HEK293 (cell line): Measurements from ENCODE around the gene FADS3.

ENCODE experiments used
- CTCF ChIA-PET: fragments of 350-600 bp; formaldehyde crosslinking; extraction: SDS; loops from one replicate; lab custom pipeline; 2021; ENCODE audit warnings: antibody characterized with exemption; lab: Yijun Ruan, JAX
- POLR2A ChIA-PET: fragments of 300-600 bp; formaldehyde crosslinking; extraction: SDS; loops from one replicate; lab custom pipeline; 2020; ENCODE audit warnings: antibody characterized with exemption, inconsistent platforms; lab: Yijun Ruan, JAX
- H3K27ac ChIP-seq: fragments of 200-500 bp; sonication (Bioruptor generic); 2 replicates; pipeline ENCODE4 v1.5.1; 2014; ENCODE audit warnings: low read depth, low read length, control low read depth, inconsistent platforms; ENCODE audit errors: extremely low read depth
- H3K36me3 ChIP-seq, 2 experiments: fragments of 200-500 bp in 1 of 2; sonication (Bioruptor generic) in 1 of 2; 1 replicate in 1 of 2; 2 replicates in 1 of 2; pipeline ENCODE4 v1.5.1; 2014 to 2017; ENCODE audit warnings: inconsistent platforms in 2 of 2, low read length in 2 of 2; ENCODE audit not compliant: control insufficient read depth in 2 of 2, insufficient read depth in 1 of 2
- H3K4me1 ChIP-seq: fragments of 200-500 bp; sonication (Bioruptor generic); 2 replicates; pipeline ENCODE4 v1.5.1; 2014; ENCODE audit warnings: mild to moderate bottlenecking, low read length, inconsistent platforms; ENCODE audit not compliant: control insufficient read depth, insufficient read depth
- H3K4me3 ChIP-seq: 2 replicates; pipeline ENCODE4 v1.5.1; 2011; ENCODE audit warnings: low read depth, mild to moderate bottlenecking, control low read depth, low read length, moderate library complexity
- H3K9me3 ChIP-seq: fragments of 200-500 bp; sonication (Bioruptor generic); 2 replicates; pipeline ENCODE4 v1.5.1; 2014; ENCODE audit warnings: low read depth, low read length, inconsistent platforms; ENCODE audit not compliant: control insufficient read depth, insufficient read depth
- BCL11A ChIP-seq: fragments of 450-650 bp; formaldehyde crosslinking; IDR thresholded peaks from 2 replicates; pipeline ENCODE4 v1.5.1; 2016; ENCODE audit warnings: low read depth, missing biosample characterization, missing genetic modification characterization
- EGR2 ChIP-seq: fragments of 450-650 bp; formaldehyde crosslinking; IDR thresholded peaks from 2 replicates; pipeline ENCODE4 v1.5.1; 2016; ENCODE audit warnings: low read depth, missing biosample characterization, missing genetic modification characterization
- GLI2 ChIP-seq: fragments of 450-650 bp; formaldehyde crosslinking; IDR thresholded peaks from 2 replicates; pipeline ENCODE4; 2017; ENCODE audit warnings: missing biosample characterization, missing genetic modification characterization, low read depth, borderline replicate concordance
- GLIS1 ChIP-seq: fragments of 450-650 bp; formaldehyde crosslinking; IDR thresholded peaks from 2 replicates; pipeline ENCODE4 v1.5.1; 2016; ENCODE audit warnings: missing biosample characterization, missing genetic modification characterization
- GLIS2 ChIP-seq: fragments of 450-650 bp; formaldehyde crosslinking; IDR thresholded peaks from 2 replicates; pipeline ENCODE4 v1.5.1; 2016; ENCODE audit warnings: missing biosample characterization, missing genetic modification characterization
- HOXC10 ChIP-seq: sonication (generic); formaldehyde crosslinking; IDR thresholded peaks from 2 replicates; pipeline ENCODE4 v1.8.1; 2023; ENCODE audit warnings: mild to moderate bottlenecking, missing genetic modification reagents
- HOXD13 ChIP-seq: sonication (generic); formaldehyde crosslinking; IDR thresholded peaks from 2 replicates; pipeline ENCODE4 v1.8.0; 2022; ENCODE audit warnings: missing genetic modification reagents, borderline replicate concordance
- IKZF3 ChIP-seq: fragments of 450-650 bp; IDR thresholded peaks from 2 replicates; pipeline ENCODE4 v1.5.0; 2018; ENCODE audit warnings: missing biosample characterization, mild to moderate bottlenecking, missing genetic modification characterization, moderate library complexity
- KLF16 ChIP-seq: fragments of 450-650 bp; formaldehyde crosslinking; IDR thresholded peaks from 2 replicates; pipeline ENCODE4 v1.5.1; 2017; ENCODE audit warnings: missing biosample characterization, missing genetic modification characterization
- KLF8 ChIP-seq: fragments of 450-650 bp; formaldehyde crosslinking; IDR thresholded peaks from 2 replicates; pipeline ENCODE4 v1.5.1; 2016; ENCODE audit warnings: missing biosample characterization, missing genetic modification characterization
- KLF9 ChIP-seq: fragments of 450-650 bp; formaldehyde crosslinking; IDR thresholded peaks from 2 replicates; pipeline ENCODE4 v1.5.1; 2016; ENCODE audit warnings: missing biosample characterization, missing genetic modification characterization, low read depth
- SCRT1 ChIP-seq: fragments of 450-650 bp; formaldehyde crosslinking; IDR thresholded peaks from 2 replicates; pipeline ENCODE4 v1.5.1; 2016; ENCODE audit warnings: missing biosample characterization, missing genetic modification characterization, borderline replicate concordance
- SCRT2 ChIP-seq: fragments of 450-650 bp; formaldehyde crosslinking; IDR thresholded peaks from 2 replicates; pipeline ENCODE4 v1.5.1; 2016; ENCODE audit warnings: missing biosample characterization, missing genetic modification characterization
- SP3 ChIP-seq: fragments of 450-650 bp; formaldehyde crosslinking; IDR thresholded peaks from 2 replicates; pipeline ENCODE4 v1.5.1; 2016; ENCODE audit warnings: missing biosample characterization, missing genetic modification characterization
- SP7 ChIP-seq: fragments of 450-650 bp; formaldehyde crosslinking; IDR thresholded peaks from 2 replicates; pipeline ENCODE4 v1.5.1; 2016; ENCODE audit warnings: missing biosample characterization, missing genetic modification characterization
- YY1 ChIP-seq: fragments of 450-650 bp; formaldehyde crosslinking; IDR thresholded peaks from 2 replicates; pipeline ENCODE4 v1.5.1; 2018; ENCODE audit warnings: missing biosample characterization, missing genetic modification characterization
- ZEB2 ChIP-seq: fragments of 450-650 bp; formaldehyde crosslinking; IDR thresholded peaks from 2 replicates; pipeline ENCODE4 v1.5.1; 2016; ENCODE audit warnings: missing biosample characterization, missing genetic modification characterization
- ZFP37 ChIP-seq: fragments of 450-650 bp; formaldehyde crosslinking; IDR thresholded peaks from 2 replicates; pipeline ENCODE4 v1.5.1; 2016; ENCODE audit warnings: missing biosample characterization, missing genetic modification characterization
- ZIC2 ChIP-seq: fragments of 450-650 bp; formaldehyde crosslinking; IDR thresholded peaks from 2 replicates; pipeline ENCODE4 v1.5.1; 2016; ENCODE audit warnings: missing biosample characterization, missing genetic modification characterization
- ZNF16 ChIP-seq: fragments of 450-650 bp; formaldehyde crosslinking; IDR thresholded peaks from 2 replicates; pipeline ENCODE4 v1.5.1; 2016; ENCODE audit warnings: low read depth, missing biosample characterization, missing genetic modification characterization
- ZNF169 ChIP-seq: fragments of 450-650 bp; formaldehyde crosslinking; IDR thresholded peaks from 2 replicates; pipeline ENCODE4 v1.5.1; 2016; ENCODE audit warnings: missing biosample characterization, missing genetic modification characterization
- ZNF223 ChIP-seq: fragments of 450-650 bp; formaldehyde crosslinking; IDR thresholded peaks from 2 replicates; pipeline ENCODE4 v1.5.1; 2016; ENCODE audit warnings: missing biosample characterization, missing genetic modification characterization
- ZNF24 ChIP-seq: fragments of 450-650 bp; formaldehyde crosslinking; IDR thresholded peaks from 2 replicates; pipeline ENCODE4 v1.5.1; 2016; ENCODE audit warnings: missing biosample characterization, missing genetic modification characterization
- ZNF280D ChIP-seq: fragments of 450-650 bp; formaldehyde crosslinking; IDR thresholded peaks from 2 replicates; pipeline ENCODE4 v1.5.1; 2016; ENCODE audit warnings: missing biosample characterization, missing genetic modification characterization
- ZNF302 ChIP-seq: fragments of 450-650 bp; formaldehyde crosslinking; IDR thresholded peaks from 2 replicates; pipeline ENCODE4 v1.5.1; 2016; ENCODE audit warnings: missing biosample characterization, missing genetic modification characterization, low read depth
- ZNF335 ChIP-seq: fragments of 450-650 bp; formaldehyde crosslinking; conservative IDR thresholded peaks from 2 replicates; pipeline ENCODE4 v1.5.1; 2016; ENCODE audit warnings: missing biosample characterization, missing genetic modification characterization
- ZNF350 ChIP-seq: fragments of 450-650 bp; formaldehyde crosslinking; IDR thresholded peaks from 2 replicates; pipeline ENCODE4 v1.5.0; 2017; ENCODE audit warnings: missing biosample characterization, mild to moderate bottlenecking, missing genetic modification characterization
- ZNF423 ChIP-seq: fragments of 450-650 bp; formaldehyde crosslinking; IDR thresholded peaks from 2 replicates; pipeline ENCODE4 v1.5.1; 2016; ENCODE audit warnings: missing biosample characterization, missing genetic modification characterization
- ZNF426 ChIP-seq: fragments of 450-650 bp; formaldehyde crosslinking; IDR thresholded peaks from 2 replicates; pipeline ENCODE4 v1.5.1; 2017; ENCODE audit warnings: missing biosample characterization, missing genetic modification characterization, mild to moderate bottlenecking, inconsistent platforms, moderate library complexity
- ZNF514 ChIP-seq: fragments of 450-650 bp; formaldehyde crosslinking; IDR thresholded peaks from 2 replicates; pipeline ENCODE4 v1.5.1; 2016; ENCODE audit warnings: missing biosample characterization, missing genetic modification characterization
- ZNF530 ChIP-seq: fragments of 450-650 bp; formaldehyde crosslinking; IDR thresholded peaks from 2 replicates; pipeline ENCODE4 v1.5.1; 2016; ENCODE audit warnings: low read depth, missing biosample characterization, missing genetic modification characterization
- ZNF76 ChIP-seq: fragments of 450-650 bp; formaldehyde crosslinking; IDR thresholded peaks from 2 replicates; pipeline ENCODE4; 2016; ENCODE audit warnings: low read depth, missing biosample characterization, missing genetic modification characterization, borderline replicate concordance
- TF ChIP-seq, protein P1 (sequence below): fragments of 450-650 bp; formaldehyde crosslinking; IDR thresholded peaks from 2 replicates; pipeline ENCODE4 v1.5.1; 2016; ENCODE audit warnings: missing biosample characterization, missing genetic modification characterization
- TF ChIP-seq, protein P2 (sequence below): fragments of 450-650 bp; formaldehyde crosslinking; IDR thresholded peaks from 2 replicates; pipeline ENCODE4 v1.5.1; 2016; ENCODE audit warnings: missing biosample characterization, missing genetic modification characterization

The FADS3 gene

DNA sequence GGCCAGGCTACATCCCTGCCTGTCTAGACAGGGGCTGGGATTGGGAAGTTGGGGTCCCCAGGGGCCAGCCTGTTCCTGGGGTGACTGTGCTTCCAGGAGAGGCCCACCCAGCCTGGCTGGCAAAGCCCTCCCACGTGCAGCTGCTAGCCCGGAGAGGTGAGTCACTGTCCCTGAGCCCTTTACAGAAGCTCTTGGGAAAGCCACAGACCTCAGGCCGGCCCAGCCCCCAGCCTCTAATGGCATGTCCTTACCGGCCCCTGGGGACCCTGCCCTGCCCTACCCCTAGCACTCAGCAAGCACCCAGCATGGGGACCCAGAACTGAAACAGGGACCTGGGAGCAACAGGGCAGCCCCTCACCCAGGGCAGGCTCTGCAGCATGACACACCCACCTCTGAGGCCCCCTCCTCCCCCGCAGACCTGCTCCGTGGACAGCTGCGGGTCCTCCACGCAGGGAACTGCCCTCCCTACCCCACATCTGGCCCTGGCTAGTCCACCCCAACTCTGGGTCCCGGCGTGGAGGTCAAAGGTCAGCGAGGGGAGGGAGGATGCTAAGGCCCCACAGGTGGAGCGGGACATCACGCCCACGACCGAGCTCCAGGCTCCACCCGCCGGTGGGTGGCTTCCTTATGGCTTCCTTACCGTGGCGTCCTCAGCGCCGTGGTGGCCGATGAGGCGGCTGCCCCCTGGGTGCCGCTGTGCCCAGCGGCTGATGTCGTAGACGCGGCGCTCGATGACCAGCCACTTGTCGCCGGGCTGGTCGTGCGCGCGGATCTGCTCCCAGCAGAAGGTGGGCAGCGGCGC, 615 bp downstream of the FADS3 start:
- POLR2A ChIA-PET: interaction anchor here (0.6 to 1.1 kb wide), 2 partner anchors 77 to 78 kb away, joined by 3 to 5 read pairs; no protein-coding TSS in a partner anchor
- TF ChIP-seq YY1 (tag by site-specific recombination): no peak
- no peak for TF ChIP-seq ZFP37 (tag by site-specific recombination)
- peak; percentile 23; the same call in 1 of the 2 replicates for TF ChIP-seq ZEB2 (tag by site-specific recombination)
- no peak for TF ChIP-seq ZNF350
- TF ChIP-seq, protein P1, sequence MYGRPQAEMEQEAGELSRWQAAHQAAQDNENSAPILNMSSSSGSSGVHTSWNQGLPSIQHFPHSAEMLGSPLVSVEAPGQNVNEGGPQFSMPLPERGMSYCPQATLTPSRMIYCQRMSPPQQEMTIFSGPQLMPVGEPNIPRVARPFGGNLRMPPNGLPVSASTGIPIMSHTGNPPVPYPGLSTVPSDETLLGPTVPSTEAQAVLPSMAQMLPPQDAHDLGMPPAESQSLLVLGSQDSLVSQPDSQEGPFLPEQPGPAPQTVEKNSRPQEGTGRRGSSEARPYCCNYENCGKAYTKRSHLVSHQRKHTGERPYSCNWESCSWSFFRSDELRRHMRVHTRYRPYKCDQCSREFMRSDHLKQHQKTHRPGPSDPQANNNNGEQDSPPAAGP: 0 out of 2 replicates have a peak, but pooled peaks have one; percentile 13
- TF ChIP-seq ZNF76 (tag by site-specific recombination): 0 out of 2 replicates have a peak, but pooled peaks have one; percentile 12
- TF ChIP-seq GLI2 (tag by site-specific recombination): no peak
- no peak for TF ChIP-seq ZNF530 (tag by site-specific recombination)
- TF ChIP-seq ZNF16 (tag by site-specific recombination): no peak
- TF ChIP-seq ZNF335: peak; percentile 88
- TF ChIP-seq EGR2 (tag by site-specific recombination): peak; percentile 75
- TF ChIP-seq ZNF302 (tag by site-specific recombination): no peak
- TF ChIP-seq IKZF3: no peak
- TF ChIP-seq HOXC10 (CRISPR knock-in tag): no peak
- TF ChIP-seq ZNF423 (tag by site-specific recombination): no peak
- TF ChIP-seq SP3: peak; percentile 75
- no peak for TF ChIP-seq ZNF514
- 0 out of 2 replicates have a peak, but pooled peaks have one; percentile 42 for TF ChIP-seq KLF16 (tag by site-specific recombination)
- peak; percentile 95 for TF ChIP-seq SCRT2
- no peak for TF ChIP-seq ZNF24 (tag by site-specific recombination)
- no peak; the same call in 1 of the 2 replicates for TF ChIP-seq KLF8 (tag by site-specific recombination)
- TF ChIP-seq, protein P2, sequence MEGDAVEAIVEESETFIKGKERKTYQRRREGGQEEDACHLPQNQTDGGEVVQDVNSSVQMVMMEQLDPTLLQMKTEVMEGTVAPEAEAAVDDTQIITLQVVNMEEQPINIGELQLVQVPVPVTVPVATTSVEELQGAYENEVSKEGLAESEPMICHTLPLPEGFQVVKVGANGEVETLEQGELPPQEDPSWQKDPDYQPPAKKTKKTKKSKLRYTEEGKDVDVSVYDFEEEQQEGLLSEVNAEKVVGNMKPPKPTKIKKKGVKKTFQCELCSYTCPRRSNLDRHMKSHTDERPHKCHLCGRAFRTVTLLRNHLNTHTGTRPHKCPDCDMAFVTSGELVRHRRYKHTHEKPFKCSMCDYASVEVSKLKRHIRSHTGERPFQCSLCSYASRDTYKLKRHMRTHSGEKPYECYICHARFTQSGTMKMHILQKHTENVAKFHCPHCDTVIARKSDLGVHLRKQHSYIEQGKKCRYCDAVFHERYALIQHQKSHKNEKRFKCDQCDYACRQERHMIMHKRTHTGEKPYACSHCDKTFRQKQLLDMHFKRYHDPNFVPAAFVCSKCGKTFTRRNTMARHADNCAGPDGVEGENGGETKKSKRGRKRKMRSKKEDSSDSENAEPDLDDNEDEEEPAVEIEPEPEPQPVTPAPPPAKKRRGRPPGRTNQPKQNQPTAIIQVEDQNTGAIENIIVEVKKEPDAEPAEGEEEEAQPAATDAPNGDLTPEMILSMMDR (tag by site-specific recombination): peak; percentile 90
- TF ChIP-seq HOXD13 (CRISPR knock-in tag): no peak
- TF ChIP-seq BCL11A: peak; percentile 80
- TF ChIP-seq KLF9 (tag by site-specific recombination): peak; percentile 88
- TF ChIP-seq SP7 (tag by site-specific recombination): 0 out of 2 replicates have a peak, but pooled peaks have one; percentile 25
- peak; percentile 48 for TF ChIP-seq GLIS1 (tag by site-specific recombination)
- no peak for TF ChIP-seq ZNF280D (tag by site-specific recombination)
- no peak for TF ChIP-seq ZNF223 (tag by site-specific recombination)
- TF ChIP-seq ZIC2: peak; percentile 62
- TF ChIP-seq GLIS2 (tag by site-specific recombination): peak; percentile 85
- TF ChIP-seq ZNF169 (tag by site-specific recombination): no peak
- TF ChIP-seq ZNF426 (tag by site-specific recombination): no peak
- peak; percentile 84 for TF ChIP-seq SCRT1

More for the DNA sequence above, 615 bp downstream of the FADS3 start:
- peak overlapping the region; percentile 57; the same call in 1 of the 2 replicates for H3K27ac ChIP-seq
- peaks cover 3% of the 10 kb centered on the region for H3K4me1 ChIP-seq
- H3K4me3 ChIP-seq: peak overlapping the region; percentile 40
- H3K9me3 ChIP-seq: no peaks in the 10 kb centered on the region
- CTCF ChIA-PET: interaction anchor here (0.6 to 16.2 kb wide), 7 partner anchors 8 to 280 kb away, joined by 3 to 329 read pairs (median 4); partner anchors contain the start of gene BEST1
- H3K36me3 ChIP-seq: no peaks in the 10 kb centered on the region
